ENCODE data around the gene HS1BP3. TPM values are rescaled to one million over a fixed set of nuclear protein-coding genes. Genes with fewer than 3 reads are reported as not detected.

Gene HS1BP3
- total RNA-seq, 2 donors from 2014 or later: 5.8 to 9.3 TPM

- peaks cover 18 to 25% of the 10 kb centered on the region in 2 donors for H3K4me1 Mint-ChIP-seq (ENCODE audit: low read depth in 2 of 2)
- DNase-seq (ENCODE audit: low spot score) (no peak), ATAC-seq (peak; percentile 34 to 47)
- peaks cover 6% of the 10 kb centered on the region for H3K9me3 Mint-ChIP-seq
- peak overlapping the region; percentile 65 to 86 for H3K27ac Mint-ChIP-seq
- H3K36me3 Mint-ChIP-seq: peaks cover 7% of the 10 kb centered on the region
- no peak overlapping the region for H3K4me3 Mint-ChIP-seq
- H3K27me3 Mint-ChIP-seq: no peaks in the 10 kb centered on the region
Measured at GRCh38 chr2:20571644-20572215, 79.2 kb downstream of the HS1BP3 start.

- DNase-seq (ENCODE audit: low spot score) (no peak), ATAC-seq (no peak)
- Mint-ChIP-seq H3K27me3 (no peaks in the 10 kb centered on the region), H3K4me1 (ENCODE audit: low read depth in 2 of 2) (peaks cover 13 to 20% of the 10 kb centered on the region in 2 donors), H3K4me3 (no peak overlapping the region), H3K9me3 (peaks cover 1% of the 10 kb centered on the region), H3K36me3 (peaks cover 2% of the 10 kb centered on the region), H3K27ac (peak overlapping the region in 1 of 2 donors; percentile 65)
Measured at GRCh38 chr2:20571231-20571630, 79.7 kb downstream of the HS1BP3 start.

GRCh38 chr2:20570249-20570648 lies 80.6 kb downstream of the HS1BP3 start:
- ATAC-seq (no peak), DNase-seq (ENCODE audit: low spot score) (no peak)
- Mint-ChIP-seq H3K27ac (peak overlapping the region in 1 of 2 donors; percentile 6), H3K4me1 (ENCODE audit: low read depth in 2 of 2) (peaks cover 8 to 16% of the 10 kb centered on the region in 2 donors), H3K36me3 (no peaks in the 10 kb centered on the region), H3K4me3 (no peak overlapping the region), H3K9me3 (no peaks in the 10 kb centered on the region), H3K27me3 (no peaks in the 10 kb centered on the region)

GRCh38 chr2:20569464-20570223 lies 81.3 kb downstream of the HS1BP3 start:
- ATAC-seq (no peak), DNase-seq (ENCODE audit: low spot score) (no peak)
- H3K27ac Mint-ChIP-seq: peak overlapping the region in 1 of 2 donors; percentile 6
- H3K9me3 Mint-ChIP-seq: no peaks in the 10 kb centered on the region
- no peak overlapping the region for H3K4me3 Mint-ChIP-seq
- H3K36me3 Mint-ChIP-seq: no peaks in the 10 kb centered on the region
- no peaks in the 10 kb centered on the region for H3K27me3 Mint-ChIP-seq
- peaks cover 8 to 16% of the 10 kb centered on the region in 2 donors for H3K4me1 Mint-ChIP-seq (ENCODE audit: low read depth in 2 of 2)

GRCh38 chr2:20568501-20569463 lies 82.1 kb downstream of the HS1BP3 start:
- Mint-ChIP-seq H3K27me3 (no peaks in the 10 kb centered on the region), H3K36me3 (no peaks in the 10 kb centered on the region), H3K27ac (peak overlapping the region in 1 of 2 donors; percentile 38), H3K4me3 (no peak overlapping the region), H3K9me3 (no peaks in the 10 kb centered on the region), H3K4me1 (ENCODE audit: low read depth in 2 of 2) (peaks cover 8 to 9% of the 10 kb centered on the region in 2 donors)
- no peak for DNase-seq (ENCODE audit: low spot score)
- ATAC-seq: no peak

- ATAC-seq (no peak), DNase-seq (ENCODE audit: low spot score) (no peak)
- no peak overlapping the region for H3K4me3 Mint-ChIP-seq
- H3K4me1 Mint-ChIP-seq (ENCODE audit: low read depth in 2 of 2): peaks cover 8% of the 10 kb centered on the region in 2 donors
- peak overlapping the region in 1 of 2 donors; percentile 38 for H3K27ac Mint-ChIP-seq
- H3K27me3 Mint-ChIP-seq: no peaks in the 10 kb centered on the region
- no peaks in the 10 kb centered on the region for H3K9me3 Mint-ChIP-seq
- no peaks in the 10 kb centered on the region for H3K36me3 Mint-ChIP-seq
Measured at GRCh38 chr2:20567926-20568179, 83.0 kb downstream of the HS1BP3 start.

Other genes with a start within 250 kb of the HS1BP3 start
- 10 to 100 TPM; 12.1 to 26.8 TPM for gene RHOB, start 204.0 kb downstream of the HS1BP3 start, total RNA-seq
- gene GDF7, start 16.0 kb upstream of the HS1BP3 start, total RNA-seq: under 1 TPM in 1 of 2 donors, not detected in 1; 0.02 TPM
- gene LDAH, start 172.0 kb upstream of the HS1BP3 start, total RNA-seq: 10 to 100 TPM; 31.0 to 37.1 TPM